Tibial nerve (tissue), 4 donors: ENCODE results near the gene ADAMTS4. TPM values are rescaled to one million over a fixed set of nuclear protein-coding genes. Genes with fewer than 3 reads are reported as not detected.

ENCODE experiments used
- DNase-seq, 2 donors: peaks; one replicate each; pipeline ENCODE4 v3.0.0-alpha.2; 2019; ENCODE audit warnings: low spot score in 2 of 2
- H3K27ac ChIP-seq, 4 donors: fragments of 200-600 bp; sonication (generic) in 3 of 4; one replicate each; pipeline ENCODE4 v1.5.1; 2017 to 2019; ENCODE audit warnings: mild to moderate bottlenecking in 1 of 4
- H3K27me3 ChIP-seq, 2 donors: fragments of 200-600 bp; sonication (generic) in 1 of 2; one replicate each; pipeline versions ENCODE4 v1.5.1 to v1.6.0; 2017 to 2019
- H3K36me3 ChIP-seq, 3 donors: fragments of 200-600 bp; sonication (generic); one replicate each; pipeline ENCODE4 v1.5.1; 2018 to 2019
- H3K4me1 ChIP-seq, 4 donors: fragments of 200-600 bp; sonication (generic) in 3 of 4; one replicate each; pipeline ENCODE4 v1.5.1; 2017 to 2019
- H3K4me3 ChIP-seq, 4 donors: fragments of 200-600 bp; sonication (generic) in 3 of 4; one replicate each; pipeline ENCODE4 v1.5.1; 2017 to 2019; ENCODE audit warnings: mild to moderate bottlenecking in 1 of 4, moderate library complexity in 1 of 4
- H3K9me3 ChIP-seq, 4 donors: fragments of 200-600 bp; sonication (generic) in 3 of 4; one replicate each; pipeline ENCODE4 v1.5.1; 2017 to 2019
- CTCF ChIP-seq, 5 experiments: fragments of 200-600 bp in 3 of 5; fragments of 450-650 bp in 2 of 5; sonication (generic) in 3 of 5; IDR thresholded peaks; one replicate each; pipeline ENCODE4 v1.5.1; 2016 to 2019; ENCODE audit warnings: antibody characterized with exemption in 5 of 5, mild to moderate bottlenecking in 3 of 5, moderate library complexity in 2 of 5
- EP300 ChIP-seq, 2 donors: sonication (generic); formaldehyde crosslinking; IDR thresholded peaks; one replicate each; pipeline ENCODE4 v1.6.1; 2017; ENCODE audit warnings: antibody characterized with exemption in 2 of 2, mild to moderate bottlenecking in 1 of 2
- POLR2A ChIP-seq, 2 donors: fragments of 450-650 bp; IDR thresholded peaks; one replicate each; pipeline ENCODE4 v1.6.1; 2017; ENCODE audit warnings: antibody characterized with exemption in 2 of 2, mild to moderate bottlenecking in 2 of 2, moderate library complexity in 2 of 2
- WGBS, 2 donors: methylation state at CpG; one replicate each; pipeline ENCODE4 v1.1.5; 2018; 5-methylcytosine and 5-hydroxymethylcytosine counted together
- total RNA-seq, 4 donors: library from RNA; depleted of rRNA; stranded (reverse); fragments of >200 nt; gene quantifications; one replicate each; pipeline ENCODE4 v1.1.0, GENCODE V29; 2016

ADAMTS4 gene
- total RNA-seq, 4 donors from 2014 or later: 9.0 to 54.9 (median 19.5) TPM

- H3K4me3 ChIP-seq: peak within 1 kb of the TSS; percentile 60 to 97 (median 66)
- H3K36me3 ChIP-seq: peaks cover 0 to 37% (median 5%) of the 10 kb centered on the region in 3 donors
- no peaks in the 10 kb centered on the region for H3K9me3 ChIP-seq
- peaks cover 0 to 49% (median 17%) of the 10 kb centered on the region in 4 donors for H3K4me1 ChIP-seq
- H3K27ac ChIP-seq: peak within 1 kb of the TSS; percentile 83 to 99 (median 90)
- WGBS, 2 donors: 5 to 6% methylated on average over 26 to 39 of the region's 50 CpGs
- H3K27me3 ChIP-seq: no peaks in the 10 kb centered on the region
- DNase-seq: peak; percentile 87 to 92
- TF ChIP-seq EP300 (IDR thresholded peaks at IDR 0.05) (peak; percentile 65 to 94), CTCF (IDR thresholded peaks at IDR 0.05) (peak in 1 of 5 experiments; percentile 13), POLR2A (IDR thresholded peaks at IDR 0.05) (peak; percentile 68 to 87)
Measured at GRCh38 chr1:161177112-161177935, 21.5 kb downstream of the ADAMTS4 start, which contains the start of gene B4GALT3. B4GALT3 (minus strand) TSS chr1:161177507; CDS start chr1:161176060, 1,447 bp downstream.

- H3K9me3 ChIP-seq: no peaks in the 10 kb centered on the region
- peaks cover 0 to 50% (median 16%) of the 10 kb centered on the region in 4 donors for H3K4me1 ChIP-seq
- no peak for DNase-seq
- peak overlapping the region; percentile 60 to 97 (median 66) for H3K4me3 ChIP-seq
- H3K36me3 ChIP-seq: peaks cover 0 to 45% (median 11%) of the 10 kb centered on the region in 3 donors
- TF ChIP-seq EP300 (IDR thresholded peaks at IDR 0.05) (no peak), POLR2A (IDR thresholded peaks at IDR 0.05) (no peak)
- H3K27ac ChIP-seq: peak overlapping the region; percentile 83 to 99 (median 90)
- no peaks in the 10 kb centered on the region for H3K27me3 ChIP-seq
- 17 to 20% methylated on average over 17 of the region's 17 CpGs for WGBS, 2 donors
Measured at GRCh38 chr1:161176468-161177111, 22.3 kb downstream of the ADAMTS4 start.

GRCh38 chr1:161175771-161176453 lies 22.9 kb downstream of the ADAMTS4 start:
- peaks cover 0 to 51% (median 17%) of the 10 kb centered on the region in 3 donors for H3K36me3 ChIP-seq
- H3K4me3 ChIP-seq: peak overlapping the region in 3 of 4 donors; percentile 60 to 97 (median 73)
- no peaks in the 10 kb centered on the region for H3K9me3 ChIP-seq
- no peak for DNase-seq
- peaks cover 0 to 45% (median 16%) of the 10 kb centered on the region in 4 donors for H3K4me1 ChIP-seq
- TF ChIP-seq EP300 (IDR thresholded peaks at IDR 0.05) (no peak), POLR2A (IDR thresholded peaks at IDR 0.05) (no peak), CTCF (IDR thresholded peaks at IDR 0.05) (no peak)
- H3K27ac ChIP-seq: peak overlapping the region in 3 of 4 donors; percentile 85 to 99 (median 94)
- no peaks in the 10 kb centered on the region for H3K27me3 ChIP-seq
- WGBS, 2 donors: 80 to 85% methylated on average over 10 of the region's 10 CpGs

- Histone ChIP-seq H3K27ac (no peak overlapping the region), H3K9me3 (no peaks in the 10 kb centered on the region), H3K4me3 (no peak overlapping the region), H3K36me3 (peaks cover 0 to 61% (median 19%) of the 10 kb centered on the region in 3 donors), H3K27me3 (no peaks in the 10 kb centered on the region), H3K4me1 (peaks cover 0 to 45% (median 16%) of the 10 kb centered on the region in 4 donors)
- TF ChIP-seq POLR2A (IDR thresholded peaks at IDR 0.05) (no peak), CTCF (IDR thresholded peaks at IDR 0.05) (no peak), EP300 (IDR thresholded peaks at IDR 0.05) (no peak)
- 90 to 96% methylated on average over 11 of the region's 11 CpGs for WGBS, 2 donors
- no peak for DNase-seq
Measured at GRCh38 chr1:161174911-161175310, 23.9 kb downstream of the ADAMTS4 start.

GRCh38 chr1:161173711-161174110 lies 25.1 kb downstream of the ADAMTS4 start:
- TF ChIP-seq EP300 (IDR thresholded peaks at IDR 0.05) (no peak), POLR2A (IDR thresholded peaks at IDR 0.05) (no peak), CTCF (IDR thresholded peaks at IDR 0.05) (no peak)
- Histone ChIP-seq H3K27ac (peak overlapping the region in 2 of 4 donors; percentile 52 to 57), H3K4me3 (no peak overlapping the region), H3K27me3 (no peaks in the 10 kb centered on the region), H3K36me3 (peaks cover 0 to 73% (median 19%) of the 10 kb centered on the region in 3 donors), H3K9me3 (no peaks in the 10 kb centered on the region), H3K4me1 (peaks cover 0 to 45% (median 16%) of the 10 kb centered on the region in 4 donors)
- no peak for DNase-seq
- 89 to 93% methylated on average over 11 of the region's 11 CpGs for WGBS, 2 donors
